SK-N-SH treated with all-trans-retinoic acid at 6 μM for 48 hours (cell line): ENCODE results near the gene HK2.
"Not testable (repeated sequence)": the region's sequence is repeated elsewhere in the genome, so short reads cannot be mapped to it uniquely, and the experiment has no call there.

Source experiments
- ATAC-seq: fragments of 200-7000 bp; cut with Tn5 transposase; 3 replicates; pipeline ENCODE4 v1.9.1; 2020; ENCODE audit warnings: mild to moderate bottlenecking, moderate library complexity
- ARNTL ChIP-seq: fragments of 450-650 bp; formaldehyde crosslinking; IDR thresholded peaks from 2 replicates; pipeline ENCODE4 v1.5.0; 2020; ENCODE audit warnings: low read depth, mild to moderate bottlenecking, moderate library complexity, borderline replicate concordance
- BACH2 ChIP-seq: fragments of 250-450 bp; sonication (Bioruptor Pico); IDR thresholded peaks from 2 replicates; pipeline ENCODE4 v1.9.0; 2021; ENCODE audit warnings: mild to moderate bottlenecking, borderline replicate concordance
- CREB5 ChIP-seq: fragments of 250-450 bp; sonication (Bioruptor Pico); IDR thresholded peaks from 2 replicates; pipeline ENCODE4 v1.5.1; 2020; ENCODE audit warnings: low read depth, mild to moderate bottlenecking, moderate library complexity
- CSDC2 ChIP-seq: fragments of 250-450 bp; sonication (Bioruptor Pico); IDR thresholded peaks from 2 replicates; pipeline ENCODE4 v1.5.0; 2020; ENCODE audit warnings: mild to moderate bottlenecking, moderate library complexity
- CSRNP3 ChIP-seq: fragments of 250-450 bp; sonication (Bioruptor Pico); IDR thresholded peaks from 2 replicates; pipeline ENCODE4 v1.5.1; 2021; ENCODE audit warnings: mild to moderate bottlenecking, moderate library complexity
- ESRRG ChIP-seq: fragments of 250-450 bp; sonication (Bioruptor Pico); IDR thresholded peaks from 2 replicates; pipeline ENCODE4 v1.6.1; 2021; ENCODE audit warnings: mild to moderate bottlenecking
- GLIS3 ChIP-seq: fragments of 250-450 bp; sonication (Bioruptor Pico); IDR thresholded peaks from 2 replicates; pipeline ENCODE4 v1.5.0; 2020; ENCODE audit warnings: mild to moderate bottlenecking, moderate library complexity
- ISL1 ChIP-seq: fragments of 250-450 bp; sonication (Bioruptor Pico); IDR thresholded peaks from 2 replicates; pipeline ENCODE4 v2.1.2; 2022; ENCODE audit warnings: mild to moderate bottlenecking, moderate library complexity
- OSR1 ChIP-seq: fragments of 250-450 bp; sonication (Bioruptor Pico); IDR thresholded peaks from 2 replicates; pipeline ENCODE4 v1.8.0; 2022; ENCODE audit warnings: moderate library complexity, mild to moderate bottlenecking, inconsistent platforms
- PATZ1 ChIP-seq: fragments of 250-450 bp; sonication (Bioruptor Pico); IDR thresholded peaks from 2 replicates; pipeline ENCODE4 v1.8.0; 2020; ENCODE audit warnings: mild to moderate bottlenecking, moderate library complexity, borderline replicate concordance
- POU6F1 ChIP-seq: fragments of 250-450 bp; sonication (Bioruptor Pico); IDR thresholded peaks from 2 replicates; pipeline ENCODE4 v1.8.0; 2021; ENCODE audit warnings: low read depth, mild to moderate bottlenecking, moderate library complexity, borderline replicate concordance
- PPARA ChIP-seq: fragments of 250-450 bp; sonication (Bioruptor Pico); IDR thresholded peaks from 2 replicates; pipeline ENCODE4 v1.5.0; 2020; ENCODE audit warnings: mild to moderate bottlenecking, borderline replicate concordance
- RARB ChIP-seq: fragments of 250-450 bp; sonication (Bioruptor Pico); IDR thresholded peaks from 2 replicates; pipeline ENCODE4 v1.8.0; 2021; ENCODE audit warnings: mild to moderate bottlenecking, moderate library complexity
- TCF4 ChIP-seq: fragments of 250-450 bp; sonication (Bioruptor Pico); IDR thresholded peaks from 2 replicates; pipeline ENCODE4 v1.8.0; 2021; ENCODE audit warnings: mild to moderate bottlenecking, moderate library complexity, borderline replicate concordance
- TOX ChIP-seq: fragments of 250-450 bp; sonication (Bioruptor Pico); IDR thresholded peaks from 2 replicates; pipeline ENCODE4 v1.8.0; 2021; ENCODE audit warnings: mild to moderate bottlenecking, moderate library complexity, borderline replicate concordance
- TSHZ2 ChIP-seq: fragments of 250-450 bp; sonication (Bioruptor Pico); IDR thresholded peaks from 2 replicates; pipeline ENCODE4 v1.5.0; 2020; ENCODE audit warnings: mild to moderate bottlenecking, moderate library complexity
- ZC3H10 ChIP-seq: fragments of 250-450 bp; sonication (Bioruptor Pico); IDR thresholded peaks from 2 replicates; pipeline ENCODE4 v1.5.1; 2021; ENCODE audit warnings: mild to moderate bottlenecking, moderate library complexity
- ZFP3 ChIP-seq: fragments of 250-450 bp; sonication (Bioruptor Pico); IDR thresholded peaks from 2 replicates; pipeline ENCODE4 v1.5.0; 2020; ENCODE audit warnings: mild to moderate bottlenecking, moderate library complexity
- ZFP30 ChIP-seq: fragments of 450-650 bp; formaldehyde crosslinking; IDR thresholded peaks from 2 replicates; pipeline ENCODE4 v1.5.0; 2022; ENCODE audit warnings: mild to moderate bottlenecking, moderate library complexity
- ZNF565 ChIP-seq: fragments of 450-650 bp; formaldehyde crosslinking; conservative IDR thresholded peaks from 2 replicates; pipeline ENCODE4 v1.5.0; 2020; ENCODE audit warnings: low read depth, mild to moderate bottlenecking, moderate library complexity
- ZNF70 ChIP-seq: fragments of 450-650 bp; formaldehyde crosslinking; IDR thresholded peaks from 2 replicates; pipeline ENCODE4 v1.5.0; 2020; ENCODE audit warnings: mild to moderate bottlenecking, moderate library complexity
- ZNF8 ChIP-seq: fragments of 450-650 bp; formaldehyde crosslinking; IDR thresholded peaks from 2 replicates; pipeline ENCODE4 v1.5.0; 2020; ENCODE audit warnings: mild to moderate bottlenecking, moderate library complexity

The HK2 gene

GRCh38 chr2:74850496-74851190, 16.7 kb downstream of the HK2 start:
- ATAC-seq = no peak
- TF ChIP-seq ZNF8 (CRISPR knock-in tag) (no peak), ZC3H10 (CRISPR knock-in tag) (no peak), PPARA (CRISPR knock-in tag) (no peak), ZFP3 (CRISPR knock-in tag) (no peak), ARNTL (no peak), CREB5 (CRISPR knock-in tag) (no peak), ISL1 (CRISPR knock-in tag) (no peak), TCF4 (CRISPR knock-in tag) (no peak)

- no peak for TF ChIP-seq PATZ1 (CRISPR knock-in tag)
- TF ChIP-seq ZFP30 (CRISPR knock-in tag) = no peak
- TF ChIP-seq ZC3H10 (CRISPR knock-in tag) = no peak
- TF ChIP-seq ZFP3 (CRISPR knock-in tag) = no peak
- no peak for TF ChIP-seq BACH2 (CRISPR knock-in tag)
- no peak for TF ChIP-seq CREB5 (CRISPR knock-in tag)
- no peak for TF ChIP-seq TSHZ2
- TF ChIP-seq ESRRG = no peak
- no peak for TF ChIP-seq CSDC2 (CRISPR knock-in tag)
- no peak for TF ChIP-seq CSRNP3 (CRISPR knock-in tag)
- no peak for TF ChIP-seq OSR1 (CRISPR knock-in tag)
- TF ChIP-seq ZNF565 = no peak
- no peak for TF ChIP-seq ZNF70 (CRISPR knock-in tag)
- no peak for TF ChIP-seq GLIS3
- no peak for TF ChIP-seq ISL1 (CRISPR knock-in tag)
- no peak for TF ChIP-seq RARB (CRISPR knock-in tag)
- TF ChIP-seq ZNF8 (CRISPR knock-in tag) = no peak
Observed at GRCh38 chr2:74851191-74851566, 17.3 kb downstream of the HK2 start.

GRCh38 chr2:74853360-74853759, 19.4 kb downstream of the HK2 start:
- ATAC-seq = not testable (repeated sequence)

More at GRCh38 chr2:74851191-74851566, 17.3 kb downstream of the HK2 start:
- ATAC-seq = no peak; the same call in 2 of the 3 replicates

- no peak for ATAC-seq
- no peak for TF ChIP-seq TSHZ2
- TF ChIP-seq GLIS3 = no peak
- no peak for TF ChIP-seq ZFP3 (CRISPR knock-in tag)
- no peak for TF ChIP-seq ESRRG
- no peak for TF ChIP-seq CSDC2 (CRISPR knock-in tag)
- TF ChIP-seq OSR1 (CRISPR knock-in tag) = no peak
- no peak for TF ChIP-seq POU6F1
- TF ChIP-seq ISL1 (CRISPR knock-in tag) = no peak
- TF ChIP-seq TOX = no peak
- no peak for TF ChIP-seq ZNF8 (CRISPR knock-in tag)
- TF ChIP-seq ZNF565 = no peak
Observed at GRCh38 chr2:74854401-74854800, 20.5 kb downstream of the HK2 start.
